Natural killer cell (primary cell): ENCODE results near the gene MYOF. TPM values are rescaled to one million over a fixed set of nuclear protein-coding genes. Genes with fewer than 3 reads are reported as not detected.
"Not testable (repeated sequence)": the region's sequence is repeated elsewhere in the genome, so short reads cannot be mapped to it uniquely, and the experiment has no call there.

Experiments used
- ATAC-seq, 3 donors: fragments of 150-1000 bp in 2 of 3; fragments of 200-7000 bp in 1 of 3; cut with Tn5 transposase; 1 replicate in 1 of 3; 2 replicates in 2 of 3; pipeline ENCODE4 v1.10.0; 2021; ENCODE audit warnings: mild to moderate bottlenecking in 2 of 3, moderate library complexity in 2 of 3
- DNase-seq, 2 donors: peaks; one replicate each; pipeline versions ENCODE4 v3.0.0 to v3.0.0-alpha.2; 2013 to 2021; ENCODE audit warnings: mixed read lengths in 1 of 2
- H3K27ac ChIP-seq: one replicate; pipeline ENCODE4 v1.5.1; 2013; ENCODE audit warnings: mild to moderate bottlenecking, low read length
- H3K27me3 ChIP-seq: one replicate; pipeline ENCODE4 v1.6.1; 2013; ENCODE audit warnings: low read length; ENCODE audit not compliant: control insufficient read depth, insufficient read depth
- H3K36me3 ChIP-seq: one replicate; pipeline ENCODE4 v1.6.1; 2013; ENCODE audit warnings: low read length; ENCODE audit not compliant: control insufficient read depth, insufficient read depth
- H3K4me1 ChIP-seq: one replicate; pipeline ENCODE4 v1.6.1; 2013; ENCODE audit warnings: low read length; ENCODE audit not compliant: control insufficient read depth, insufficient read depth
- H3K4me3 ChIP-seq: one replicate; pipeline ENCODE4 v1.5.1; 2013; ENCODE audit warnings: low read length
- H3K9me3 ChIP-seq: one replicate; pipeline ENCODE4 v1.6.1; 2013; ENCODE audit warnings: low read length; ENCODE audit not compliant: control insufficient read depth, insufficient read depth
- H3K27ac Mint-ChIP-seq, 2 donors: one replicate each; pipeline ENCODE4 v1.8.0; 2022; ENCODE audit warnings: mild to moderate bottlenecking in 2 of 2, mixed read lengths in 2 of 2, moderate library complexity in 1 of 2
- H3K27me3 Mint-ChIP-seq, 2 donors: one replicate each; pipeline ENCODE4 v1.8.0; 2022; ENCODE audit warnings: low read depth in 2 of 2, mixed read lengths in 2 of 2
- H3K36me3 Mint-ChIP-seq: one replicate; pipeline ENCODE4 v1.8.0; 2022; ENCODE audit warnings: mixed read lengths
- H3K4me1 Mint-ChIP-seq, 2 donors: one replicate each; pipeline ENCODE4 v1.8.0; 2022; ENCODE audit warnings: mixed read lengths in 2 of 2
- H3K4me3 Mint-ChIP-seq: one replicate; pipeline ENCODE4 v1.8.0; 2022; ENCODE audit warnings: mild to moderate bottlenecking, moderate library complexity, mixed read lengths
- H3K9me3 Mint-ChIP-seq, 2 donors: one replicate each; pipeline ENCODE4 v1.8.0; 2022; ENCODE audit warnings: mixed read lengths in 2 of 2
- CTCF ChIP-seq: fragments of 200-600 bp; IDR thresholded peaks from one replicate; pipeline ENCODE4 v1.8.0; 2022; ENCODE audit warnings: antibody characterized with exemption
- WGBS: methylation state at CpG from one replicate; pipeline ENCODE4 v1.1.7; 2013; ENCODE audit warnings: missing lambda C conversion rate; ENCODE audit not compliant: insufficient coverage; 5-methylcytosine and 5-hydroxymethylcytosine counted together
- intact Hi-C: fragments of 100-400 bp; cut with micrococcal nuclease; formaldehyde crosslinking; loops from one replicate; pipeline ENCODE4 v1.14.2; 2022
- total RNA-seq, 4 donors: library from RNA; stranded (reverse); fragments of 120-200 nt in 1 of 4; gene quantifications; one replicate each; pipeline versions ENCODE4 v1.2.3 to v1.2.4, GENCODE V29; 2013 to 2022

The MYOF gene
- total RNA-seq, 3 donors from 2014 or later (not counting 1 experiment from before 2014, with no cell fraction given) = 2.0 to 9.7 (median 2.9) TPM

- ATAC-seq (no peak), DNase-seq (no peak)
- WGBS = 95% methylated on average over 5 of the region's 6 CpGs
- no peak for TF ChIP-seq CTCF
- no peaks in the 10 kb centered on the region for H3K36me3 ChIP-seq
- H3K27me3 Mint-ChIP-seq = peaks cover 0 to 8% of the 10 kb centered on the region in 2 donors
- no peak overlapping the region for H3K4me3 ChIP-seq
- H3K4me1 ChIP-seq = no peaks in the 10 kb centered on the region
- intact Hi-C loops = no loop called here
- H3K4me3 Mint-ChIP-seq = no peak overlapping the region
- no peaks in the 10 kb centered on the region for H3K36me3 Mint-ChIP-seq
- no peak overlapping the region for H3K27ac ChIP-seq
- H3K4me1 Mint-ChIP-seq = no peaks in the 10 kb centered on the region
- no peaks in the 10 kb centered on the region for H3K9me3 ChIP-seq
- no peaks in the 10 kb centered on the region for H3K27me3 ChIP-seq
- H3K27ac Mint-ChIP-seq = no peak overlapping the region
- H3K9me3 Mint-ChIP-seq = no peaks in the 10 kb centered on the region
Observed at GRCh38 chr10:93420944-93421825, 60.9 kb downstream of the MYOF start.

GRCh38 chr10:93420091-93420490, 62.0 kb downstream of the MYOF start:
- H3K9me3 Mint-ChIP-seq = no peaks in the 10 kb centered on the region
- Histone ChIP-seq H3K4me1 (no peaks in the 10 kb centered on the region), H3K9me3 (no peaks in the 10 kb centered on the region), H3K27ac (no peak overlapping the region), H3K36me3 (no peaks in the 10 kb centered on the region), H3K27me3 (no peaks in the 10 kb centered on the region), H3K4me3 (no peak overlapping the region)
- H3K27me3 Mint-ChIP-seq = peaks cover 0 to 6% of the 10 kb centered on the region in 2 donors
- intact Hi-C loops = no loop called here
- no peak for DNase-seq
- peaks cover 6 to 7% of the 10 kb centered on the region in 2 donors for H3K4me1 Mint-ChIP-seq
- H3K36me3 Mint-ChIP-seq = no peaks in the 10 kb centered on the region
- no peak overlapping the region for H3K4me3 Mint-ChIP-seq
- no peak overlapping the region for H3K27ac Mint-ChIP-seq
- no peak for ATAC-seq
- TF ChIP-seq CTCF = no peak
- 52% methylated on average over 5 of the region's 5 CpGs for WGBS

GRCh38 chr10:93419016-93419415, 63.1 kb downstream of the MYOF start:
- H3K4me3 ChIP-seq, H3K4me1 ChIP-seq, H3K27me3 Mint-ChIP-seq, H3K9me3 Mint-ChIP-seq, H3K4me1 Mint-ChIP-seq, H3K36me3 ChIP-seq, H3K9me3 ChIP-seq, H3K4me3 Mint-ChIP-seq, H3K27ac Mint-ChIP-seq, ATAC-seq, intact Hi-C loops, H3K27me3 ChIP-seq, DNase-seq, H3K27ac ChIP-seq, H3K36me3 Mint-ChIP-seq: not testable (repeated sequence)
- WGBS = 95% methylated on average over 8 of the region's 8 CpGs

GRCh38 chr10:93417921-93418320, 64.2 kb downstream of the MYOF start:
- no peak overlapping the region for H3K27ac Mint-ChIP-seq
- H3K4me1 ChIP-seq = peaks cover 15% of the 10 kb centered on the region
- no peaks in the 10 kb centered on the region for H3K36me3 ChIP-seq
- H3K4me1 Mint-ChIP-seq = peaks cover 18 to 21% of the 10 kb centered on the region in 2 donors
- peaks cover 0 to 4% of the 10 kb centered on the region in 2 donors for H3K27me3 Mint-ChIP-seq
- no peak for TF ChIP-seq CTCF
- H3K27ac ChIP-seq = no peak overlapping the region
- no peak for DNase-seq
- no peak overlapping the region for H3K4me3 ChIP-seq
- no peaks in the 10 kb centered on the region for H3K27me3 ChIP-seq
- H3K9me3 ChIP-seq = no peaks in the 10 kb centered on the region
- no peaks in the 10 kb centered on the region for H3K36me3 Mint-ChIP-seq
- no peaks in the 10 kb centered on the region for H3K9me3 Mint-ChIP-seq
- no peak for ATAC-seq
- H3K4me3 Mint-ChIP-seq = no peak overlapping the region
- 87% methylated on average over 2 of the region's 3 CpGs for WGBS
- intact Hi-C loops = no loop called here
